SK-N-SH (cell line): ENCODE data around the gene PIH1D1. TPM values are rescaled to one million over a fixed set of nuclear protein-coding genes. Genes with fewer than 3 reads are reported as not detected.

Experiments
- CTCF ChIA-PET: fragments of 300-600, 350-600 bp; formaldehyde crosslinking; extraction: SDS; loops from one replicate; lab custom pipeline; 2021; lab: Yijun Ruan, JAX
- POLR2A ChIA-PET: fragments of 350-600 bp; sonication (Branson Sonifier 250); formaldehyde crosslinking; extraction: SDS; loops from one replicate; lab custom pipeline; 2020; ENCODE audit warnings: antibody characterized with exemption, inconsistent platforms; lab: Yijun Ruan, JAX
- DNase-seq: peaks from one replicate; pipeline ENCODE4 v3.0.0; 2012
- H2AFZ ChIP-seq: fragments of 200-600 bp; sonication (generic); 2 replicates; pipeline ENCODE4 v1.8.1; 2016; ENCODE audit warnings: antibody characterized with exemption, mild to moderate bottlenecking, low read depth
- H3F3A ChIP-seq: fragments of 200-600 bp; sonication (generic); replicated peaks from 2 replicates; pipeline ENCODE3; 2016; ENCODE audit warnings: antibody characterized with exemption, mild to moderate bottlenecking; ENCODE audit not compliant: insufficient read depth
- H3K27ac ChIP-seq, 2 experiments: fragments of 200-500 bp in 1 of 2; fragments of 200-600 bp in 1 of 2; sonication (Bioruptor generic) in 1 of 2; sonication (generic), shearing (Covaris generic) in 1 of 2; 2 replicates each; pipeline versions ENCODE4 v1.5.1 to v1.6.1; 2014 to 2016; ENCODE audit warnings: low read depth in 2 of 2, inconsistent platforms in 1 of 2, low read length in 1 of 2, mild to moderate bottlenecking in 1 of 2, mixed read lengths in 1 of 2
- H3K27me3 ChIP-seq: fragments of 200-600 bp; sonication (generic), shearing (Covaris generic); 2 replicates; pipeline ENCODE4 v1.6.1; 2016; ENCODE audit warnings: mixed run types; ENCODE audit not compliant: insufficient read depth
- H3K36me3 ChIP-seq, 2 experiments: fragments of 200-500 bp in 1 of 2; fragments of 200-600 bp in 1 of 2; sonication (Bioruptor generic) in 1 of 2; sonication (generic) in 1 of 2; replicated peaks in 1 of 2; 2 replicates each; pipeline versions ENCODE3 to v1.5.1; 2014 to 2016; ENCODE audit warnings: low read length in 1 of 2, mild to moderate bottlenecking in 1 of 2; ENCODE audit not compliant: insufficient read depth in 2 of 2, control insufficient read depth in 1 of 2
- H3K4me1 ChIP-seq, 2 experiments: fragments of 200-500 bp in 1 of 2; fragments of 200-600 bp in 1 of 2; sonication (Bioruptor generic) in 1 of 2; sonication (generic), shearing (Covaris generic) in 1 of 2; 2 replicates each; pipeline versions ENCODE4 v1.5.1 to v1.6.1; 2014 to 2016; ENCODE audit warnings: low read depth in 1 of 2, low read length in 1 of 2, mixed run types in 1 of 2; ENCODE audit not compliant: insufficient read depth in 2 of 2, control insufficient read depth in 1 of 2
- H3K4me2 ChIP-seq: fragments of 200-600 bp; sonication (generic), shearing (Covaris generic); 2 replicates; pipeline ENCODE4 v1.6.1; 2017; ENCODE audit warnings: mixed run types
- H3K4me3 ChIP-seq, 2 experiments: fragments of 200-500 bp in 1 of 2; fragments of 200-600 bp in 1 of 2; sonication (Bioruptor generic) in 1 of 2; sonication (generic), shearing (Covaris generic) in 1 of 2; 2 replicates each; pipeline versions ENCODE4 v1.5.1 to v1.8.1; 2014 to 2016; ENCODE audit warnings: low read depth in 2 of 2, inconsistent platforms in 1 of 2, low read length in 1 of 2, mild to moderate bottlenecking in 1 of 2, mixed read lengths in 1 of 2, moderate library complexity in 1 of 2
- H3K79me2 ChIP-seq: fragments of 200-600 bp; sonication (generic); 2 replicates; pipeline ENCODE4 v1.8.1; 2017; ENCODE audit warnings: mild to moderate bottlenecking; ENCODE audit not compliant: insufficient read depth
- H3K9ac ChIP-seq: fragments of 200-600 bp; sonication (generic); 2 replicates; pipeline ENCODE4 v1.6.1; 2017; ENCODE audit warnings: mixed run types
- H3K9me2 ChIP-seq: fragments of 200-600 bp; sonication (generic); 2 replicates; pipeline ENCODE4 v1.6.1; 2017; ENCODE audit warnings: mixed run types
- H3K9me3 ChIP-seq: fragments of 200-600 bp; sonication (generic); 2 replicates; pipeline ENCODE4 v1.6.1; 2017; ENCODE audit warnings: mixed run types, mild to moderate bottlenecking, moderate library complexity
- H4K20me1 ChIP-seq: fragments of 200-600 bp; sonication (generic); 2 replicates; pipeline ENCODE4 v1.6.1; 2017; ENCODE audit warnings: mild to moderate bottlenecking, mixed run types; ENCODE audit not compliant: insufficient read depth
- CTCF ChIP-seq: fragments of 200-600 bp; sonication (generic); IDR thresholded peaks from 2 replicates; pipeline ENCODE4 v1.6.1; 2017; ENCODE audit warnings: antibody characterized with exemption, mild to moderate bottlenecking, moderate library complexity
- FOXJ3 ChIP-seq: sonication (generic); formaldehyde crosslinking; IDR thresholded peaks from 2 replicates; pipeline ENCODE4 v1.5.1; 2020; ENCODE audit warnings: mild to moderate bottlenecking, missing genetic modification reagents
- GABPA ChIP-seq: IDR thresholded peaks from 2 replicates; pipeline ENCODE4 v1.4.0; 2012; ENCODE audit warnings: low read depth, mild to moderate bottlenecking
- JUND ChIP-seq: IDR thresholded peaks from 2 replicates; pipeline ENCODE4 v1.4.0; 2012
- MEF2A ChIP-seq: IDR thresholded peaks from 2 replicates; pipeline ENCODE4 v1.4.0; 2012; ENCODE audit warnings: low read depth, borderline replicate concordance
- NFIC ChIP-seq: IDR thresholded peaks from 2 replicates; pipeline ENCODE4 v1.4.0; 2012; ENCODE audit warnings: borderline replicate concordance
- NRF1 ChIP-seq: IDR thresholded peaks from 2 replicates; pipeline ENCODE4 v1.6.1; 2012; ENCODE audit warnings: low read depth, mild to moderate bottlenecking, low read length
- RCOR1 ChIP-seq: fragments of 150-350 bp; IDR thresholded peaks from 2 replicates; pipeline ENCODE4 v1.6.1; 2017; ENCODE audit warnings: antibody characterized with exemption, low read length
- REST ChIP-seq: IDR thresholded peaks from 2 replicates; pipeline ENCODE4 v1.6.1; 2012; ENCODE audit warnings: mild to moderate bottlenecking, low read depth, low read length, moderate library complexity
- RFX5 ChIP-seq: IDR thresholded peaks from 2 replicates; pipeline ENCODE4 v1.6.1; 2012; ENCODE audit warnings: mild to moderate bottlenecking, improper control_type of control experiment, low read length
- RXRA ChIP-seq: IDR thresholded peaks from 2 replicates; pipeline ENCODE4 v1.4.0; 2012; ENCODE audit warnings: low read depth, mild to moderate bottlenecking, borderline replicate concordance
- SIN3A ChIP-seq: IDR thresholded peaks from 2 replicates; pipeline ENCODE4 v1.6.1; 2012; ENCODE audit warnings: low read depth, mild to moderate bottlenecking, low read length, moderate library complexity, borderline replicate concordance
- SMC3 ChIP-seq: IDR thresholded peaks from 2 replicates; pipeline ENCODE4 v1.6.1; 2012; ENCODE audit warnings: low read depth, low read length, improper control_type of control experiment
- TAF1 ChIP-seq: IDR thresholded peaks from 2 replicates; pipeline ENCODE4 v1.6.1; 2012; ENCODE audit warnings: low read depth, mild to moderate bottlenecking, low read length, moderate library complexity, borderline replicate concordance
- TCF12 ChIP-seq: IDR thresholded peaks from 2 replicates; pipeline ENCODE4 v1.4.0; 2012
- YY1 ChIP-seq: IDR thresholded peaks from 2 replicates; pipeline ENCODE4 v1.4.0; 2012; ENCODE audit warnings: low read depth, mild to moderate bottlenecking
- WGBS: methylation state at CpG from one replicate; pipeline ENCODE4 v1.1.6; 2017; ENCODE audit warnings: low lambda C conversion rate; 5-methylcytosine and 5-hydroxymethylcytosine counted together
- polyA plus RNA-seq, 3 experiments: library from polyadenylated mRNA; depleted of rRNA; stranded (reverse); fragments of >200 nt; gene quantifications; 2 replicates each; pipeline ENCODE4 v1.2.3, GENCODE V29; 2012
- TF ChIP-seq, protein P1 (sequence below): IDR thresholded peaks from 2 replicates; pipeline ENCODE4 v1.4.0; 2012; ENCODE audit warnings: low read depth
- TF ChIP-seq, protein P2 (sequence below): fragments of 150-350 bp; IDR thresholded peaks from 2 replicates; pipeline ENCODE4 v1.6.1; 2017; ENCODE audit warnings: antibody characterized with exemption, low read length, low read depth, borderline replicate concordance
- TF ChIP-seq, protein P3 (sequence below): IDR thresholded peaks from 2 replicates; pipeline ENCODE4 v1.4.0; 2012; ENCODE audit warnings: low read depth, borderline replicate concordance

Gene PIH1D1
- polyA plus RNA-seq, 1 of the 3 experiments (the other 2 are of a cell fraction), result 157 TPM

DNA sequence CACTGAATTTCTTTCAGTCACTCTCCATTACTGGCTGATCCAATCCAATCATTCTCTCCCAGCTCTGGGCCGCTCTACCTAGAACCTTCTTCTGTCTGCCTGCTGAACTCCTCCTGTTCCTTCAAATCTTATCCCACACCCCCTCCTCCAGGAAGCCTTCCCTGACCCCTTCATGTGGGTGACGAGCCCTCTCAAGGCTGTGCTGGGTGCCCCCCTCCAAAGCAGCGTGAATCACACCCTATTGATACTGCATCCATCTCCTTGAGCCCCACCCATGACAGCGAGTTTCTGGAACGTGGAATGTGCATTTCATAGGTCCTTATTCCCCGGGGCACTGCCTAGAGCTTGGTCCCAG, 3.2 kb downstream of the PIH1D1 start:
- Histone ChIP-seq H3K27me3 (no peaks in the 10 kb centered on the region), H3K36me3 (peaks cover 12 to 13% of the 10 kb centered on the region in 2 experiments), H3K27ac (no peak overlapping the region), H3K4me2 (no peak overlapping the region), H3K4me1 (peaks cover 0 to 10% of the 10 kb centered on the region in 2 experiments; a peak in 2 of 4 replicates), H3K9me3 (no peaks in the 10 kb centered on the region), H4K20me1 (no peaks in the 10 kb centered on the region; the same call in 1 of the 2 replicates), H3K79me2 (peaks cover 27% of the 10 kb centered on the region), H3K4me3 (no peak overlapping the region), H3F3A (peaks cover 25% of the 10 kb centered on the region), H3K9ac (no peak overlapping the region), H2AFZ (no peak overlapping the region), H3K9me2 (no peaks in the 10 kb centered on the region)
- ChIA-PET POLR2A (no interaction called here), CTCF (interaction anchor here (0.7 to 11.2 kb wide), 4 partner anchors 25 to 56 kb away, joined by 3 to 149 read pairs (median 4); partner anchors contain the start of genes FLT3LG and KASH5)
- 97% methylated on average over 6 of the region's 6 CpGs for WGBS
- no peak for TF ChIP-seq GABPA
- no peak for TF ChIP-seq SIN3A
- no peak for TF ChIP-seq CTCF
- no peak for TF ChIP-seq RXRA
- no peak for TF ChIP-seq FOXJ3
- TF ChIP-seq MEF2A, result no peak
- no peak for TF ChIP-seq TAF1
- no peak for TF ChIP-seq REST
- TF ChIP-seq, protein P1, sequence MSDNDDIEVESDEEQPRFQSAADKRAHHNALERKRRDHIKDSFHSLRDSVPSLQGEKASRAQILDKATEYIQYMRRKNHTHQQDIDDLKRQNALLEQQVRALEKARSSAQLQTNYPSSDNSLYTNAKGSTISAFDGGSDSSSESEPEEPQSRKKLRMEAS, result no peak
- no peak for TF ChIP-seq TCF12
- no peak for TF ChIP-seq SMC3
- TF ChIP-seq, protein P2, sequence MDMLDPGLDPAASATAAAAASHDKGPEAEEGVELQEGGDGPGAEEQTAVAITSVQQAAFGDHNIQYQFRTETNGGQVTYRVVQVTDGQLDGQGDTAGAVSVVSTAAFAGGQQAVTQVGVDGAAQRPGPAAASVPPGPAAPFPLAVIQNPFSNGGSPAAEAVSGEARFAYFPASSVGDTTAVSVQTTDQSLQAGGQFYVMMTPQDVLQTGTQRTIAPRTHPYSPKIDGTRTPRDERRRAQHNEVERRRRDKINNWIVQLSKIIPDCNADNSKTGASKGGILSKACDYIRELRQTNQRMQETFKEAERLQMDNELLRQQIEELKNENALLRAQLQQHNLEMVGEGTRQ, result no peak
- TF ChIP-seq NFIC, result no peak
- TF ChIP-seq, protein P3, sequence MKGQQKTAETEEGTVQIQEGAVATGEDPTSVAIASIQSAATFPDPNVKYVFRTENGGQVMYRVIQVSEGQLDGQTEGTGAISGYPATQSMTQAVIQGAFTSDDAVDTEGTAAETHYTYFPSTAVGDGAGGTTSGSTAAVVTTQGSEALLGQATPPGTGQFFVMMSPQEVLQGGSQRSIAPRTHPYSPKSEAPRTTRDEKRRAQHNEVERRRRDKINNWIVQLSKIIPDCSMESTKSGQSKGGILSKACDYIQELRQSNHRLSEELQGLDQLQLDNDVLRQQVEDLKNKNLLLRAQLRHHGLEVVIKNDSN, result no peak
- no peak for TF ChIP-seq JUND
- no peak for TF ChIP-seq YY1
- TF ChIP-seq RCOR1, result no peak
- TF ChIP-seq RFX5, result no peak
- no peak for TF ChIP-seq NRF1
- DNase-seq, result no peak
